WERI-Rb-1 (cell line): ENCODE results near the gene SART3.
A peak's percentile ranks its signal among the peaks of the same experiment; 100 is the strongest.

Source experiments
- DNase-seq: peaks from one replicate; pipeline ENCODE4 v3.0.0-alpha.2; 2020
- H3K27ac ChIP-seq: fragments of 250-450 bp; sonication (Bioruptor Pico); 2 replicates; pipeline ENCODE4 v1.5.1; 2020; ENCODE audit warnings: mild to moderate bottlenecking, moderate library complexity
- H3K27me3 ChIP-seq: fragments of 250-450 bp; sonication (Bioruptor Pico); 2 replicates; pipeline ENCODE4 v1.5.1; 2021; ENCODE audit warnings: mild to moderate bottlenecking, low read depth, moderate library complexity; ENCODE audit not compliant: insufficient read depth, severe bottlenecking
- H3K36me3 ChIP-seq: fragments of 250-450 bp; sonication (Bioruptor Pico); 2 replicates; pipeline ENCODE4 v1.5.1; 2020; ENCODE audit warnings: mild to moderate bottlenecking, moderate library complexity
- H3K4me3 ChIP-seq: 2 replicates; pipeline ENCODE4 v1.5.1; 2011; ENCODE audit warnings: low read depth, mild to moderate bottlenecking, control low read depth, low read length
- H3K9me3 ChIP-seq: fragments of 250-450 bp; sonication (Bioruptor Pico); 2 replicates; pipeline ENCODE4 v1.5.1; 2021; ENCODE audit warnings: mild to moderate bottlenecking, moderate library complexity; ENCODE audit not compliant: severe bottlenecking
- CTCF ChIP-seq: IDR thresholded peaks from 2 replicates; pipeline ENCODE4 v1.5.1; 2011; ENCODE audit warnings: low read depth, mild to moderate bottlenecking, control low read depth, inconsistent platforms, low read length

The SART3 gene

GRCh38 chr12:108560752-108561719 is at the start of gene SART3:
Gene SART3 (minus strand): TSS chr12:108561173. CDS start chr12:108561154, 19 bp downstream.
- peak within 1 kb of the TSS; percentile 93 for H3K27ac ChIP-seq
- no peaks in the 10 kb centered on the region for H3K27me3 ChIP-seq
- peaks cover 48% of the 10 kb centered on the region for H3K36me3 ChIP-seq
- DNase-seq: peak; percentile 81
- H3K9me3 ChIP-seq: no peaks in the 10 kb centered on the region
- H3K4me3 ChIP-seq: peak within 1 kb of the TSS; percentile 73
- no peak for TF ChIP-seq CTCF

- no peaks in the 10 kb centered on the region for H3K36me3 ChIP-seq
- H3K4me3 ChIP-seq: no peak overlapping the region
- no peak for DNase-seq
- peaks cover 4% of the 10 kb centered on the region for H3K9me3 ChIP-seq
- H3K27me3 ChIP-seq: no peaks in the 10 kb centered on the region
- no peak for TF ChIP-seq CTCF
- no peak overlapping the region for H3K27ac ChIP-seq
These were observed 49.4 kb upstream of the SART3 start for GRCh38 chr12:108610336-108610815.

- Histone ChIP-seq H3K4me3 (no peak overlapping the region), H3K36me3 (no peaks in the 10 kb centered on the region), H3K27me3 (no peaks in the 10 kb centered on the region), H3K27ac (no peak overlapping the region), H3K9me3 (peaks cover 4% of the 10 kb centered on the region)
- TF ChIP-seq CTCF: no peak
- DNase-seq: no peak
These were observed 48.8 kb upstream of the SART3 start for GRCh38 chr12:108609537-108610335.

GRCh38 chr12:108608616-108609015 is 47.6 kb upstream of the SART3 start:
- no peak for DNase-seq
- Histone ChIP-seq H3K27ac (no peak overlapping the region), H3K27me3 (no peaks in the 10 kb centered on the region), H3K9me3 (peaks cover 4% of the 10 kb centered on the region), H3K4me3 (no peak overlapping the region), H3K36me3 (no peaks in the 10 kb centered on the region)
- TF ChIP-seq CTCF: no peak

- no peak overlapping the region for H3K4me3 ChIP-seq
- H3K27me3 ChIP-seq: no peaks in the 10 kb centered on the region
- no peak for TF ChIP-seq CTCF
- no peak for DNase-seq
- no peaks in the 10 kb centered on the region for H3K36me3 ChIP-seq
- H3K9me3 ChIP-seq: peaks cover 4% of the 10 kb centered on the region
- no peak overlapping the region for H3K27ac ChIP-seq
These were observed 47.1 kb upstream of the SART3 start for GRCh38 chr12:108607981-108608600.
